ENCODE data around the gene SLC5A3. TPM values are rescaled to one million over a fixed set of nuclear protein-coding genes. Genes with fewer than 3 reads are reported as not detected.

SLC5A3 gene
- total and polyA plus RNA-seq, 10 of the 15 experiments (the other 5 are each of a cell fraction or from before 2014, with no cell fraction given) = 3.3 to 21.4 (median 12.0) TPM

DNA sequence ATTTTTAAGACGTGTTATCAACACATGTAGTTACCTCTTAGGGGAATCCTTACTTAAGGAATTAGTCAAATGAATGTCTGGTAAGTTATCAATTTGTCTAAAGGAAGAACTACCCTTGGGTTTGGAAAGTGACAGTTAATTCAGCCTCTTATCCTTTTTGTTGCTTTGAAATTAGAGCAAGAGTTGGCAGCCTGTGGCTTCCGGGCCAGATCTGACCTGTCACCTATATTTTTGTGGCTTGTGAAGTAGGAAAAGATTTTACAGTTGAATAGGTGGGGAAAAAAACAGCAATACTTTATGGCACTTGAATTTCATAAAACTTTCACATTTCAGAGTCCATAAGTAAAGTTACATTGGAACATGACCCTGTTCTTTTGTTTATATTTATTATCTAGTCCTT is 5.5 kb downstream of the SLC5A3 start:
- H3K9me3 ChIP-seq (replicated peaks; ENCODE audit: control insufficient read depth, insufficient read depth, low read length) = no peaks in the 10 kb centered on the region
- ChIA-PET SMC1A (ENCODE audit: uncharacterized antibody, unreplicated experiment) (interaction anchor here (1.1 to 6.8 kb wide), 10 partner anchors 8 to 155 kb away, joined by 3 to 118 read pairs (median 8); no protein-coding TSS in a partner anchor), POLR2A (interaction anchor here (0.7 to 1.4 kb wide), 4 partner anchors 9 to 102 kb away, joined by 3 to 6 read pairs (median 4); no protein-coding TSS in a partner anchor), CTCF (interaction anchor here (0.9 to 6.2 kb wide), 2 partner anchors 156 to 269 kb away, joined by 3 to 29 read pairs; no protein-coding TSS in a partner anchor), RAD21 (ENCODE audit: unreplicated experiment) (interaction anchor here (1.7 to 7.0 kb wide), 4 partner anchors 58 to 155 kb away, joined by 9 to 51 read pairs (median 24); no protein-coding TSS in a partner anchor)
- peaks cover 94% of the 10 kb centered on the region for H3K79me2 ChIP-seq (ENCODE audit: control insufficient read depth, insufficient read depth, low read length)
- ATAC-seq = peak; percentile 8; the same call in 2 of the 3 replicates
- H3K36me3 ChIP-seq (ENCODE audit: control insufficient read depth in 2 of 2, insufficient read depth in 2 of 2, low read length in 1 of 2) = no peaks in the 10 kb centered on the region; a peak in 2 of 4 replicates
- no peak overlapping the region for H2AFZ ChIP-seq (ENCODE audit: control insufficient read depth, low read depth, low read length)
- WGBS (ENCODE audit: insufficient coverage, insufficient replicate concordance, low lambda C conversion rate, missing lambda C conversion rate) = 5% methylated on average over 2 of the region's 2 CpGs
- DNase-seq (ENCODE audit: low read depth, low spot score) = no peak
- no peaks in the 10 kb centered on the region for H3K27me3 ChIP-seq (replicated peaks in 1 of 2; ENCODE audit: control insufficient read depth in 2 of 2, insufficient read depth in 2 of 2, low read length in 1 of 2)
- intact Hi-C loops (cut with micrococcal nuclease; ENCODE audit: unreplicated experiment) (loop anchor here (2.0 to 5.0 kb wide), 2 partner anchors 20 to 157 kb away; no protein-coding TSS in a partner anchor), in situ Hi-C loops (cut with MboI) (no loop called here)
- H3K4me1 ChIP-seq (ENCODE audit: control insufficient read depth, insufficient read depth, low read length) = peaks cover 32% of the 10 kb centered on the region
- 0 out of 2 replicates have a peak overlapping the region, but pooled peaks have one; percentile 9 for H3K27ac ChIP-seq (ENCODE audit: control insufficient read depth, insufficient read depth)
- H4K20me1 ChIP-seq (ENCODE audit: control insufficient read depth, insufficient read depth) = no peaks in the 10 kb centered on the region
- peak overlapping the region; percentile 74 for H3K4me2 ChIP-seq (ENCODE audit: control insufficient read depth, insufficient read depth)
- no peak overlapping the region for H3K9ac ChIP-seq (ENCODE audit: control insufficient read depth, insufficient read depth, low read length)
- H3K4me3 ChIP-seq = 0 out of 2 replicates have a peak overlapping the region, but pooled peaks have one; percentile 16
- BruUV-seq (replicated peaks) = no TSS peak
- no peak for FAIRE-seq
- no peak for TF ChIP-seq DPF2 (IDR thresholded peaks at IDR 0.05)
- TF ChIP-seq EP300 (IDR thresholded peaks at IDR 0.05; ENCODE audit: borderline replicate concordance in 1 of 2, control insufficient read depth in 1 of 2, low read depth in 2 of 2, low read length in 2 of 2) = no peak
- no peak for TF ChIP-seq NR2C2 (IDR thresholded peaks at IDR 0.05; ENCODE audit: borderline replicate concordance, control insufficient read depth, insufficient read length, low read depth)
- TF ChIP-seq RUNX3 (IDR thresholded peaks at IDR 0.05; ENCODE audit: low read length) = 0 out of 2 replicates have a peak, but pooled peaks have one; percentile 43
- no peak for TF ChIP-seq ETV6 (conservative IDR thresholded peaks at IDR 0.05 in 1 of 2, IDR thresholded peaks at IDR 0.05 in 1 of 2; ENCODE audit: borderline replicate concordance in 1 of 2, low read depth in 1 of 2)
- TF ChIP-seq, protein P1, sequence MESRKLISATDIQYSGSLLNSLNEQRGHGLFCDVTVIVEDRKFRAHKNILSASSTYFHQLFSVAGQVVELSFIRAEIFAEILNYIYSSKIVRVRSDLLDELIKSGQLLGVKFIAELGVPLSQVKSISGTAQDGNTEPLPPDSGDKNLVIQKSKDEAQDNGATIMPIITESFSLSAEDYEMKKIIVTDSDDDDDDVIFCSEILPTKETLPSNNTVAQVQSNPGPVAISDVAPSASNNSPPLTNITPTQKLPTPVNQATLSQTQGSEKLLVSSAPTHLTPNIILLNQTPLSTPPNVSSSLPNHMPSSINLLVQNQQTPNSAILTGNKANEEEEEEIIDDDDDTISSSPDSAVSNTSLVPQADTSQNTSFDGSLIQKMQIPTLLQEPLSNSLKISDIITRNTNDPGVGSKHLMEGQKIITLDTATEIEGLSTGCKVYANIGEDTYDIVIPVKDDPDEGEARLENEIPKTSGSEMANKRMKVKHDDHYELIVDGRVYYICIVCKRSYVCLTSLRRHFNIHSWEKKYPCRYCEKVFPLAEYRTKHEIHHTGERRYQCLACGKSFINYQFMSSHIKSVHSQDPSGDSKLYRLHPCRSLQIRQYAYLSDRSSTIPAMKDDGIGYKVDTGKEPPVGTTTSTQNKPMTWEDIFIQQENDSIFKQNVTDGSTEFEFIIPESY (IDR thresholded peaks at IDR 0.05) = no peak
- no peak for TF ChIP-seq HDGF (IDR thresholded peaks at IDR 0.05)
- TF ChIP-seq POLR2AphosphoS2 (IDR thresholded peaks at IDR 0.05; ENCODE audit: low read depth, low read length) = no peak
- no peak for TF ChIP-seq MTA2 (IDR thresholded peaks at IDR 0.05; ENCODE audit: low read depth)
- TF ChIP-seq, protein P2, sequence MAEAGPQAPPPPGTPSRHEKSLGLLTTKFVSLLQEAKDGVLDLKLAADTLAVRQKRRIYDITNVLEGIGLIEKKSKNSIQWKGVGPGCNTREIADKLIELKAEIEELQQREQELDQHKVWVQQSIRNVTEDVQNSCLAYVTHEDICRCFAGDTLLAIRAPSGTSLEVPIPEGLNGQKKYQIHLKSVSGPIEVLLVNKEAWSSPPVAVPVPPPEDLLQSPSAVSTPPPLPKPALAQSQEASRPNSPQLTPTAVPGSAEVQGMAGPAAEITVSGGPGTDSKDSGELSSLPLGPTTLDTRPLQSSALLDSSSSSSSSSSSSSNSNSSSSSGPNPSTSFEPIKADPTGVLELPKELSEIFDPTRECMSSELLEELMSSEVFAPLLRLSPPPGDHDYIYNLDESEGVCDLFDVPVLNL (IDR thresholded peaks at IDR 0.05; ENCODE audit: low read depth, low read length) = no peak
- TF ChIP-seq, protein P3, sequence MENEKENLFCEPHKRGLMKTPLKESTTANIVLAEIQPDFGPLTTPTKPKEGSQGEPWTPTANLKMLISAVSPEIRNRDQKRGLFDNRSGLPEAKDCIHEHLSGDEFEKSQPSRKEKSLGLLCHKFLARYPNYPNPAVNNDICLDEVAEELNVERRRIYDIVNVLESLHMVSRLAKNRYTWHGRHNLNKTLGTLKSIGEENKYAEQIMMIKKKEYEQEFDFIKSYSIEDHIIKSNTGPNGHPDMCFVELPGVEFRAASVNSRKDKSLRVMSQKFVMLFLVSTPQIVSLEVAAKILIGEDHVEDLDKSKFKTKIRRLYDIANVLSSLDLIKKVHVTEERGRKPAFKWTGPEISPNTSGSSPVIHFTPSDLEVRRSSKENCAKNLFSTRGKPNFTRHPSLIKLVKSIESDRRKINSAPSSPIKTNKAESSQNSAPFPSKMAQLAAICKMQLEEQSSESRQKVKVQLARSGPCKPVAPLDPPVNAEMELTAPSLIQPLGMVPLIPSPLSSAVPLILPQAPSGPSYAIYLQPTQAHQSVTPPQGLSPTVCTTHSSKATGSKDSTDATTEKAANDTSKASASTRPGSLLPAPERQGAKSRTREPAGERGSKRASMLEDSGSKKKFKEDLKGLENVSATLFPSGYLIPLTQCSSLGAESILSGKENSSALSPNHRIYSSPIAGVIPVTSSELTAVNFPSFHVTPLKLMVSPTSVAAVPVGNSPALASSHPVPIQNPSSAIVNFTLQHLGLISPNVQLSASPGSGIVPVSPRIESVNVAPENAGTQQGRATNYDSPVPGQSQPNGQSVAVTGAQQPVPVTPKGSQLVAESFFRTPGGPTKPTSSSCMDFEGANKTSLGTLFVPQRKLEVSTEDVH (IDR thresholded peaks at IDR 0.05; ENCODE audit: low read depth, partially characterized antibody) = no peak
- TF ChIP-seq IKZF2 (IDR thresholded peaks at IDR 0.05) = 0 out of 4 replicates have a peak, but pooled peaks of 1 of the 2 experiments have one; percentile 11
- TF ChIP-seq ATF7 (IDR thresholded peaks at IDR 0.05; ENCODE audit: low read depth) = no peak
- TF ChIP-seq HDAC2 (IDR thresholded peaks at IDR 0.05) = no peak
- no peak for TF ChIP-seq LARP7 (IDR thresholded peaks at IDR 0.05)
